HL-60 (cell line): Measurements from ENCODE around the gene SYK.

Experiments
- CTCF ChIP-seq: IDR thresholded peaks from one replicate; pipeline ENCODE4 v1.5.1; 2011; ENCODE audit warnings: low read length, control low read depth, inconsistent platforms; ENCODE audit not compliant: insufficient read depth
- GABPA ChIP-seq: IDR thresholded peaks from 2 replicates; pipeline ENCODE4 v1.6.1; 2012; ENCODE audit warnings: low read depth
- POLR2AphosphoS5 ChIP-seq: IDR thresholded peaks from 2 replicates; pipeline ENCODE4 v1.6.1; 2012; ENCODE audit warnings: low read depth
- REST ChIP-seq: IDR thresholded peaks from 2 replicates; pipeline ENCODE4 v1.6.1; 2012; ENCODE audit warnings: low read depth; ENCODE audit not compliant: insufficient replicate concordance
- SPI1 ChIP-seq: IDR thresholded peaks from 2 replicates; pipeline ENCODE4 v1.6.1; 2012; ENCODE audit warnings: low read depth, mild to moderate bottlenecking, borderline replicate concordance

GRCh38 chr9:90880066-90880465 is 78.4 kb downstream of the SYK start:
- no peak for TF ChIP-seq CTCF
- no peak for TF ChIP-seq POLR2AphosphoS5
- no peak for TF ChIP-seq GABPA
- no peak for TF ChIP-seq REST
- TF ChIP-seq SPI1 = no peak
